Measurements from ENCODE around the gene GRIK2. TPM values are rescaled to one million over a fixed set of nuclear protein-coding genes. Genes with fewer than 3 reads are reported as not detected.

GRIK2 gene
- total and polyA plus RNA-seq, 8 donors, result 0.61 to 3.5 (median 2.4) TPM

- TF ChIP-seq, protein P1, sequence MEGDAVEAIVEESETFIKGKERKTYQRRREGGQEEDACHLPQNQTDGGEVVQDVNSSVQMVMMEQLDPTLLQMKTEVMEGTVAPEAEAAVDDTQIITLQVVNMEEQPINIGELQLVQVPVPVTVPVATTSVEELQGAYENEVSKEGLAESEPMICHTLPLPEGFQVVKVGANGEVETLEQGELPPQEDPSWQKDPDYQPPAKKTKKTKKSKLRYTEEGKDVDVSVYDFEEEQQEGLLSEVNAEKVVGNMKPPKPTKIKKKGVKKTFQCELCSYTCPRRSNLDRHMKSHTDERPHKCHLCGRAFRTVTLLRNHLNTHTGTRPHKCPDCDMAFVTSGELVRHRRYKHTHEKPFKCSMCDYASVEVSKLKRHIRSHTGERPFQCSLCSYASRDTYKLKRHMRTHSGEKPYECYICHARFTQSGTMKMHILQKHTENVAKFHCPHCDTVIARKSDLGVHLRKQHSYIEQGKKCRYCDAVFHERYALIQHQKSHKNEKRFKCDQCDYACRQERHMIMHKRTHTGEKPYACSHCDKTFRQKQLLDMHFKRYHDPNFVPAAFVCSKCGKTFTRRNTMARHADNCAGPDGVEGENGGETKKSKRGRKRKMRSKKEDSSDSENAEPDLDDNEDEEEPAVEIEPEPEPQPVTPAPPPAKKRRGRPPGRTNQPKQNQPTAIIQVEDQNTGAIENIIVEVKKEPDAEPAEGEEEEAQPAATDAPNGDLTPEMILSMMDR (IDR thresholded peaks at IDR 0.05), result no peak
- Histone ChIP-seq H3K4me1 (no peaks in the 10 kb centered on the region), H3K9me3 (no peaks in the 10 kb centered on the region), H3K27ac (no peak overlapping the region), H3K4me3 (no peak overlapping the region), H3K27me3 (no peaks in the 10 kb centered on the region), H3K36me3 (no peaks in the 10 kb centered on the region)
- FAIRE-seq (no peak), ATAC-seq (no peak), DNase-seq (no peak)
- intact Hi-C loops (cut with DNase I), result no loop called here
Observed at GRCh38 chr6:101830501-101831031, 437.1 kb downstream of the GRIK2 start.

GRCh38 chr6:101832371-101832770 is 438.9 kb downstream of the GRIK2 start:
- H3K4me3 ChIP-seq, result no peak overlapping the region
- TF ChIP-seq, protein P1 (IDR thresholded peaks at IDR 0.05), result no peak
- no peaks in the 10 kb centered on the region for H3K9me3 ChIP-seq
- ATAC-seq (no peak), FAIRE-seq (no peak), DNase-seq (no peak)
- H3K4me1 ChIP-seq, result no peaks in the 10 kb centered on the region
- no peak overlapping the region for H3K27ac ChIP-seq
- WGBS, 2 donors, result 37 to 39% methylated on average over 2 of the region's 2 CpGs
- H3K27me3 ChIP-seq, result no peaks in the 10 kb centered on the region
- intact Hi-C loops (cut with DNase I), result no loop called here
- no peaks in the 10 kb centered on the region for H3K36me3 ChIP-seq

- ATAC-seq (no peak), FAIRE-seq (no peak), DNase-seq (no peak)
- TF ChIP-seq, protein P1 (IDR thresholded peaks at IDR 0.05), result no peak
- Histone ChIP-seq H3K27me3 (no peaks in the 10 kb centered on the region), H3K9me3 (no peaks in the 10 kb centered on the region), H3K4me1 (no peaks in the 10 kb centered on the region), H3K36me3 (no peaks in the 10 kb centered on the region), H3K27ac (no peak overlapping the region), H3K4me3 (no peak overlapping the region)
- intact Hi-C loops (cut with DNase I), result no loop called here
- WGBS, 2 donors, result 65 to 66% methylated on average over 1 of the region's 1 CpG
Observed at GRCh38 chr6:101840100-101840499, 446.6 kb downstream of the GRIK2 start.

DNA sequence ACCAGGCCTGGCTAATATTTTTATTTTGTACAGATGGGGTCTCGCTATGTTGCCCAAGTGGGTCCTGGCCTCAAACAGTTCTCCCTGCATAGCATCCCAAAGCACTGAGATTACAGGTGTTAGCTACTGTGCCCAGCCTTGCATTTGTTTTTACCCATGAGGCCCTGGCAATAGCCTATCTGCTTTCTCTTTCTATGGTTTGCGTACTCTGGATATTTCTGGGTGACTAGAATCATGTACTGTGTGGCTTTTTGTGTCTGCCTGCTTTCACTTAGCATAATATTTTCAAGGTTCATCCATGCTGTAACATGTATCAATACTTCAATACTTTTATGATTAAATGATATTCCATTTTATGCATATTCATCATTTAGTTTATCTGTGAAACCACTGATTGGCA is 451.7 kb downstream of the GRIK2 start:
- Histone ChIP-seq H3K4me3 (no peak overlapping the region), H3K36me3 (no peaks in the 10 kb centered on the region), H3K27ac (no peak overlapping the region), H3K9me3 (no peaks in the 10 kb centered on the region), H3K4me1 (no peaks in the 10 kb centered on the region), H3K27me3 (no peaks in the 10 kb centered on the region)
- 0 to 59% methylated on average over 2 of the region's 2 CpGs for WGBS, 2 donors
- FAIRE-seq (no peak), ATAC-seq (no peak), DNase-seq (no peak)
- intact Hi-C loops (cut with DNase I), result no loop called here
- TF ChIP-seq, protein P1 (IDR thresholded peaks at IDR 0.05), result no peak

DNA sequence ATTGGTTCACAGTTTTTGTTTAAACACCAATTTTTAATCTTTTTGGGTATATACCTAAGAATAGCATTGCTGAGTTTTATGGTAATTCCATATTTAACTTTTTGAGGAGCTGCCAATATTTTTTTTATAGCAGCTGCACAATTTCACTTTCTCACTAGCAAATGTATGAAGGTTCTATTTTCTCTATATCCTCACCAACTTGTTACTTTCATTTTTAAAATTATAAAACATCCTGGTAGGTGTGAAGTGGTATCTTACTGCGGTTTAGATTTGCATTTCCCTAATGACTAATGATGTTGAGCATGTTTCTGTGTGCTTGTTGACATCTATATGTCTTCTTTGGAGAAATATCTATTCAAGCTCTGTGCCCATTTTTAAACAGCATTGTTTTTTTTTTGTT is 452.1 kb downstream of the GRIK2 start:
- Histone ChIP-seq H3K4me1 (no peaks in the 10 kb centered on the region), H3K36me3 (no peaks in the 10 kb centered on the region), H3K4me3 (no peak overlapping the region), H3K27me3 (no peaks in the 10 kb centered on the region), H3K27ac (no peak overlapping the region), H3K9me3 (no peaks in the 10 kb centered on the region)
- 74 to 79% methylated on average over 1 of the region's 1 CpG for WGBS, 2 donors
- no peak for DNase-seq
- TF ChIP-seq, protein P1 (IDR thresholded peaks at IDR 0.05), result no peak
- no peak for FAIRE-seq
- no peak for ATAC-seq
- intact Hi-C loops (cut with DNase I), result no loop called here

All from pancreas (tissue), 10 donors.